NT2/D1 (cell line): ENCODE measurements around the gene BRD4.

Experiments
- SUZ12 ChIP-seq: IDR thresholded peaks from 2 replicates; pipeline ENCODE4 v1.6.1; 2011; ENCODE audit not compliant: insufficient read length, insufficient read depth; ENCODE audit errors: extremely low read depth
- ZNF274 ChIP-seq: IDR thresholded peaks from 2 replicates; pipeline ENCODE4 v1.6.1; 2011; ENCODE audit warnings: mild to moderate bottlenecking, low read depth, low read length

- TF ChIP-seq ZNF274 (no peak), SUZ12 (no peak)
Measured at GRCh38 chr19:15218501-15218900, 113.8 kb downstream of the BRD4 start.
